PFSK-1 (cell line): ENCODE measurements around the gene CNN3.

Source experiments
- FOXP2 ChIP-seq: optimal IDR thresholded peaks from 2 replicates; pipeline ENCODE3; 2011; ENCODE audit warnings: borderline replicate concordance, control low read depth, inconsistent platforms; ENCODE audit not compliant: insufficient read depth; ENCODE audit errors: extremely low read length, extremely low read depth
- POLR2AphosphoS5 ChIP-seq: IDR thresholded peaks from 2 replicates; pipeline ENCODE4 v1.6.1; 2012; ENCODE audit warnings: low read depth, mild to moderate bottlenecking, control low read depth, low read length, moderate library complexity
- SIN3A ChIP-seq: IDR thresholded peaks from 2 replicates; pipeline ENCODE4 v1.6.1; 2012; ENCODE audit warnings: mild to moderate bottlenecking, low read length, moderate library complexity, borderline replicate concordance; ENCODE audit not compliant: insufficient read depth
- TAF1 ChIP-seq: IDR thresholded peaks from 2 replicates; pipeline ENCODE4 v1.6.1; 2012; ENCODE audit warnings: low read length, control low read depth, borderline replicate concordance; ENCODE audit not compliant: insufficient read depth
- TF ChIP-seq, protein P1 (sequence below), 2 experiments: IDR thresholded peaks; 2 replicates each; pipeline versions ENCODE4 v1.6.1 to v1.8.0; 2011 to 2012; ENCODE audit warnings: low read depth in 2 of 2, low read length in 2 of 2, control low read depth in 1 of 2, inconsistent platforms in 1 of 2, mild to moderate bottlenecking in 1 of 2, moderate library complexity in 1 of 2; ENCODE audit not compliant: insufficient read depth in 1 of 2

The CNN3 gene

GRCh38 chr1:94936861-94937620 is 10.1 kb upstream of the CNN3 start:
- TF ChIP-seq FOXP2, result no peak

GRCh38 chr1:94935476-94935875 is 8.6 kb upstream of the CNN3 start:
- TF ChIP-seq POLR2AphosphoS5 (no peak), TAF1 (no peak), SIN3A (no peak), FOXP2 (no peak)
- TF ChIP-seq, protein P1, sequence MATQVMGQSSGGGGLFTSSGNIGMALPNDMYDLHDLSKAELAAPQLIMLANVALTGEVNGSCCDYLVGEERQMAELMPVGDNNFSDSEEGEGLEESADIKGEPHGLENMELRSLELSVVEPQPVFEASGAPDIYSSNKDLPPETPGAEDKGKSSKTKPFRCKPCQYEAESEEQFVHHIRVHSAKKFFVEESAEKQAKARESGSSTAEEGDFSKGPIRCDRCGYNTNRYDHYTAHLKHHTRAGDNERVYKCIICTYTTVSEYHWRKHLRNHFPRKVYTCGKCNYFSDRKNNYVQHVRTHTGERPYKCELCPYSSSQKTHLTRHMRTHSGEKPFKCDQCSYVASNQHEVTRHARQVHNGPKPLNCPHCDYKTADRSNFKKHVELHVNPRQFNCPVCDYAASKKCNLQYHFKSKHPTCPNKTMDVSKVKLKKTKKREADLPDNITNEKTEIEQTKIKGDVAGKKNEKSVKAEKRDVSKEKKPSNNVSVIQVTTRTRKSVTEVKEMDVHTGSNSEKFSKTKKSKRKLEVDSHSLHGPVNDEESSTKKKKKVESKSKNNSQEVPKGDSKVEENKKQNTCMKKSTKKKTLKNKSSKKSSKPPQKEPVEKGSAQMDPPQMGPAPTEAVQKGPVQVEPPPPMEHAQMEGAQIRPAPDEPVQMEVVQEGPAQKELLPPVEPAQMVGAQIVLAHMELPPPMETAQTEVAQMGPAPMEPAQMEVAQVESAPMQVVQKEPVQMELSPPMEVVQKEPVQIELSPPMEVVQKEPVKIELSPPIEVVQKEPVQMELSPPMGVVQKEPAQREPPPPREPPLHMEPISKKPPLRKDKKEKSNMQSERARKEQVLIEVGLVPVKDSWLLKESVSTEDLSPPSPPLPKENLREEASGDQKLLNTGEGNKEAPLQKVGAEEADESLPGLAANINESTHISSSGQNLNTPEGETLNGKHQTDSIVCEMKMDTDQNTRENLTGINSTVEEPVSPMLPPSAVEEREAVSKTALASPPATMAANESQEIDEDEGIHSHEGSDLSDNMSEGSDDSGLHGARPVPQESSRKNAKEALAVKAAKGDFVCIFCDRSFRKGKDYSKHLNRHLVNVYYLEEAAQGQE (IDR thresholded peaks at IDR 0.05; ENCODE audit: insufficient read depth in 1 of 2, low read depth in 2 of 2, low read length in 2 of 2), result no peak

- TF ChIP-seq TAF1 (no peak), SIN3A (no peak), FOXP2 (no peak), POLR2AphosphoS5 (no peak)
- TF ChIP-seq, protein P1 (IDR thresholded peaks at IDR 0.05; ENCODE audit: insufficient read depth in 1 of 2, low read depth in 2 of 2, low read length in 2 of 2), result no peak
Observed at GRCh38 chr1:94935034-94935433, 8.1 kb upstream of the CNN3 start.

DNA sequence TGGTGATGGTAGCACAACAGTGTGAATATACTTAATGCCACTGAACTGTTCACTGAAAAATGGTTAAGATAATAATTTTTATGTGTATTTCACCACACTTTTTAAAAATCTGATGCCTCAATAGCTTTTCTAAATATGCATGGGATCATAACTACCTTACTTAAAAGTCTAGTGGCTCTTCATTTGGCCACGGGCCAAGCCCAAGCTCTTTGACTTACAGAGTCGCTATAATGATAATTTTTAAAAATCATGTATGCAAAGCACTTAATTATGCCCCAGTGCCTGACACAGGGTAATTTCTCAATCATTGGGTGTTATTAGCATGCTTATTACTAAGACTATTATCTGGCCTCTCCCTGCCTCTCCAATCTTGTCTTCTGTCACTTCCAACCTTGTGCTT is 7.6 kb upstream of the CNN3 start:
- TF ChIP-seq POLR2AphosphoS5 (no peak), FOXP2 (no peak), SIN3A (no peak), TAF1 (no peak)
- TF ChIP-seq, protein P1 (IDR thresholded peaks at IDR 0.05; ENCODE audit: insufficient read depth in 1 of 2, low read depth in 2 of 2, low read length in 2 of 2), result no peak

DNA sequence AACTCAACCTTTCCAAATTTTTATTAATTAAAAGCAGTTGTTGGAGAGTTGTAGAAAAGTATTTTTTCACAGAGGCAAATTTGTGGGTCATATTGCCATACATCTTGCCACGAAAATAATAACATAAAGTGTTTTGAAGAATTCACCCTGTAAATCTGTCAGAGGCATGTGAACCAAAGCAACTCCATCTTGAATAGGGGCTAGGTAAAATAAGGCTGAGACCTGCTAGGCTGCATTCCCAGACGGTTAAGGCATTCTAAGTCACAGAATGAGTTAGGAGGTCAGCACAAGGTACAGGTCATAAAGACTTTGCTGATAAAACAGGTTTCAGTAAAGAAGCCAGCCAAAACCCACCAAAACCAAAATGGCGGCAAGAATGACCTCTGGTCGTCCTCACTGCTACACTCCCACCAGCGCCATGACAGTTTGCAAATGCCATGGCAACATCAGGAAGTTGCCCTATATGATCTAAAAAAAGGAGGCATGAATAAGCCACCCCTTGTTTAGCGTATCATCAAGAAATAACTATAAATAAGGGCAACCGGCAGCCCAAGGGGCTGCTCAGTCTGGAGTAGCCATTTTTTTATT is 4.4 kb upstream of the CNN3 start:
- TF ChIP-seq POLR2AphosphoS5 (no peak), TAF1 (no peak), SIN3A (no peak), FOXP2 (no peak)
- TF ChIP-seq, protein P1 (IDR thresholded peaks at IDR 0.05; ENCODE audit: insufficient read depth in 1 of 2, low read depth in 2 of 2, low read length in 2 of 2), result no peak
